ENCODE data around the gene ZNRF2.

The ZNRF2 gene

GRCh38 chr7:30327813-30328212, 43.4 kb downstream of the ZNRF2 start:
- no peak for DNase-seq (ENCODE audit: low read depth)
- H3K4me3 ChIP-seq (ENCODE audit: control insufficient read depth, low read depth, low read length) = no peak overlapping the region
- TF ChIP-seq CTCF (IDR thresholded peaks at IDR 0.05; ENCODE audit: control insufficient read depth, insufficient read depth, low read depth, low read length, missing control alignments) = no peak

- no peak for DNase-seq (ENCODE audit: low read depth)
- TF ChIP-seq CTCF (IDR thresholded peaks at IDR 0.05; ENCODE audit: control insufficient read depth, insufficient read depth, low read depth, low read length, missing control alignments) = no peak
- H3K4me3 ChIP-seq (ENCODE audit: control insufficient read depth, low read depth, low read length) = no peak overlapping the region
These were observed 44.0 kb downstream of the ZNRF2 start for GRCh38 chr7:30328381-30328780.

- DNase-seq (ENCODE audit: low read depth) = no peak
- no peak overlapping the region for H3K4me3 ChIP-seq (ENCODE audit: control insufficient read depth, low read depth, low read length)
- no peak for TF ChIP-seq CTCF (IDR thresholded peaks at IDR 0.05; ENCODE audit: control insufficient read depth, insufficient read depth, low read depth, low read length, missing control alignments)
These were observed 45.3 kb downstream of the ZNRF2 start for GRCh38 chr7:30329716-30330115.

- H3K4me3 ChIP-seq (ENCODE audit: control insufficient read depth, low read depth, low read length) = no peak overlapping the region
- no peak for DNase-seq (ENCODE audit: low read depth)
- no peak for TF ChIP-seq CTCF (IDR thresholded peaks at IDR 0.05; ENCODE audit: control insufficient read depth, insufficient read depth, low read depth, low read length, missing control alignments)
These were observed 46.0 kb downstream of the ZNRF2 start for GRCh38 chr7:30330134-30331111.

- H3K4me3 ChIP-seq (ENCODE audit: control insufficient read depth, low read depth, low read length) = no peak overlapping the region
- no peak for DNase-seq (ENCODE audit: low read depth)
- no peak for TF ChIP-seq CTCF (IDR thresholded peaks at IDR 0.05; ENCODE audit: control insufficient read depth, insufficient read depth, low read depth, low read length, missing control alignments)
These were observed 46.9 kb downstream of the ZNRF2 start for GRCh38 chr7:30331338-30331737.

GRCh38 chr7:30332549-30332948, 48.2 kb downstream of the ZNRF2 start:
- H3K4me3 ChIP-seq (ENCODE audit: control insufficient read depth, low read depth, low read length) = no peak overlapping the region
- no peak for TF ChIP-seq CTCF (IDR thresholded peaks at IDR 0.05; ENCODE audit: control insufficient read depth, insufficient read depth, low read depth, low read length, missing control alignments)
- no peak for DNase-seq (ENCODE audit: low read depth)

Data from AG09309 (cell line).